ENCODE data around the gene PRKG1. TPM values are rescaled to one million over a fixed set of nuclear protein-coding genes. Genes with fewer than 3 reads are reported as not detected.

The PRKG1 gene
- total RNA-seq, 1 donor from 2014 or later, result 26.4 TPM

DNA sequence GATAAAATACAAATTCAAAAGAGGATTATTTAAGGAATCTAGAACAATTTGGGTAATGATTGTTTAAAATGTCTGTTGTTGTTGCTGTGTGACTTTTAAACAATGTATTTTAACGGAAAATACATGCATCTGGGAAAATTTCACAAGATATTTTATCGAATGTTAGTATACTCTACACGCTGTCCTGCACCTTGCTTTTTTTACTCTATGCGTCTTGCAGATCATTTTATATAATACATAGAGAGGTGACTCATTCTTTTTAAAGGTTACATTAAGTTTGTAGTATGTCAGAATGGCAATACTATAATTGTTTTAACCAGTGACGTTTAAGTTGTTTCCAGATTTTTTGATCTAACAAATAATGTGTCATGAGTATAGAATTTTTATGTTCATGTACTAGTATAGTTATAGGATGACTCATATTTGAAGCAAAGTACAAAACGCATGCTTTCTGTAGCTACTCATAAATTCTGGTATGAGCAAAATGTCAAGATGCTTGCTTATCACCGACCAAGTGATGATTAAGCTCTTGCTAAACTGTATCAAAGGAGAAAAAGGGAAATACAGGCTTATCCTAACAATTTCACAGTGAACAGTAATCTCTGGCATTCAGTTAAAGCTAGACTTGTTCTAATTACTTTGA is 1244.7 kb downstream of the PRKG1 start:
- no peak overlapping the region for H3K4me2 ChIP-seq
- no peak overlapping the region for H2AFZ ChIP-seq (replicated peaks)
- H4K20me1 ChIP-seq (ENCODE audit: low read depth), result no peaks in the 10 kb centered on the region
- no peak for DNase-seq (ENCODE audit: low spot score)
- H3K4me1 ChIP-seq, result peaks cover 4% of the 10 kb centered on the region
- H3K4me3 Mint-ChIP-seq, result no peak overlapping the region
- no peak overlapping the region for H3K27ac ChIP-seq
- H3K9ac ChIP-seq, result no peak overlapping the region
- no peak overlapping the region for H3K27ac Mint-ChIP-seq
- H3K4me3 ChIP-seq, result no peak overlapping the region
- H3K36me3 ChIP-seq, result no peaks in the 10 kb centered on the region
- H3K79me2 ChIP-seq (ENCODE audit: low read depth), result peaks cover 5% of the 10 kb centered on the region
- H3K9me3 Mint-ChIP-seq, result no peaks in the 10 kb centered on the region
- no peaks in the 10 kb centered on the region for H3K27me3 Mint-ChIP-seq (ENCODE audit: insufficient read depth, low read depth)
- no peaks in the 10 kb centered on the region for H3K9me3 ChIP-seq (ENCODE audit: low read depth)
- no peak for TF ChIP-seq EZH2phosphoT487 (IDR thresholded peaks at IDR 0.05)
- TF ChIP-seq CTCF (IDR thresholded peaks at IDR 0.05), result no peak
- TF ChIP-seq EZH2 (IDR thresholded peaks at IDR 0.05), result no peak
- H3F3A ChIP-seq (ENCODE audit: low read depth), result peaks cover under 1% of the 10 kb centered on the region
- peaks cover 9% of the 10 kb centered on the region for H3K36me3 Mint-ChIP-seq
- peaks cover 38% of the 10 kb centered on the region for H3K27me3 ChIP-seq
- peaks cover 31% of the 10 kb centered on the region for H3K4me1 Mint-ChIP-seq

- H3K4me2 ChIP-seq, result no peak overlapping the region
These were observed 1245.6 kb downstream of the PRKG1 start for GRCh38 chr10:52319926-52320325.

DNA sequence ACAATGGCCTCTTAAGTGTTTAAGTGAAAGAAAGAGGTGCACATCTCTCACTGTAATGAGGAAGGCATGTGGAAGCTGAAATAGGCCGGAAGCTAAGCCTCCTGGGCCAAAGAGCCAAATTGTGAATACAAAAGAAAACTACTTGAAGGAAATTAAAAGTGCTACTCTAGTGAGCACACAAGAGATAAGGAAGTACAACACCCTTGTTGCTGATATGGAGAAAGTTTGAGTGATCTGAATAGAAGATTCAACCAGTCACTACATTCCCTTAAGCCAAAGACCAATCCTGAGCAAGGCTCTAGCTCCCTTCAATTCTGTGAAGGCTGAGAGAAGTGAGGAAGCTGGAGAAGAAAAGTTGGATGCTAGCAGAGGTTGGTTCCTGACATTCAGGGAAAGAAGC is 1248.0 kb downstream of the PRKG1 start:
- TF ChIP-seq EZH2 (IDR thresholded peaks at IDR 0.05) (no peak), CTCF (IDR thresholded peaks at IDR 0.05) (no peak), EZH2phosphoT487 (IDR thresholded peaks at IDR 0.05) (no peak)
- Histone ChIP-seq H3K27me3 (peaks cover 4% of the 10 kb centered on the region), H3K4me2 (no peak overlapping the region), H3K9ac (no peak overlapping the region), H3F3A (ENCODE audit: low read depth) (no peaks in the 10 kb centered on the region), H4K20me1 (ENCODE audit: low read depth) (no peaks in the 10 kb centered on the region), H3K9me3 (ENCODE audit: low read depth) (no peaks in the 10 kb centered on the region), H3K4me1 (peaks cover 3% of the 10 kb centered on the region), H3K4me3 (no peak overlapping the region), H2AFZ (replicated peaks) (no peak overlapping the region), H3K79me2 (ENCODE audit: low read depth) (no peaks in the 10 kb centered on the region), H3K27ac (no peak overlapping the region), H3K36me3 (no peaks in the 10 kb centered on the region)
- Mint-ChIP-seq H3K27ac (no peak overlapping the region), H3K4me3 (no peak overlapping the region), H3K9me3 (no peaks in the 10 kb centered on the region), H3K27me3 (ENCODE audit: insufficient read depth, low read depth) (no peaks in the 10 kb centered on the region), H3K36me3 (no peaks in the 10 kb centered on the region), H3K4me1 (peaks cover 13% of the 10 kb centered on the region)
- no peak for DNase-seq (ENCODE audit: low spot score)

More at GRCh38 chr10:52319926-52320325, 1245.6 kb downstream of the PRKG1 start:
- Histone ChIP-seq H3K9ac (no peak overlapping the region), H4K20me1 (ENCODE audit: low read depth) (no peaks in the 10 kb centered on the region), H3K36me3 (no peaks in the 10 kb centered on the region), H3F3A (ENCODE audit: low read depth) (no peaks in the 10 kb centered on the region), H3K9me3 (ENCODE audit: low read depth) (no peaks in the 10 kb centered on the region), H2AFZ (replicated peaks) (no peak overlapping the region), H3K4me1 (peaks cover 4% of the 10 kb centered on the region), H3K27me3 (peaks cover 28% of the 10 kb centered on the region), H3K4me3 (no peak overlapping the region), H3K79me2 (ENCODE audit: low read depth) (peaks cover 5% of the 10 kb centered on the region), H3K27ac (no peak overlapping the region)
- peaks cover 9% of the 10 kb centered on the region for H3K36me3 Mint-ChIP-seq
- TF ChIP-seq EZH2 (IDR thresholded peaks at IDR 0.05) (no peak), EZH2phosphoT487 (IDR thresholded peaks at IDR 0.05) (no peak), CTCF (IDR thresholded peaks at IDR 0.05) (no peak)
- no peaks in the 10 kb centered on the region for H3K9me3 Mint-ChIP-seq
- H3K27me3 Mint-ChIP-seq (ENCODE audit: insufficient read depth, low read depth), result no peaks in the 10 kb centered on the region
- peaks cover 28% of the 10 kb centered on the region for H3K4me1 Mint-ChIP-seq
- no peak overlapping the region for H3K4me3 Mint-ChIP-seq
- H3K27ac Mint-ChIP-seq, result no peak overlapping the region
- DNase-seq (ENCODE audit: low spot score), result no peak
